Heart left ventricle (tissue), 13 donors: ENCODE measurements around the gene ZNF662.
"Not testable (repeated sequence)": the region's sequence is repeated elsewhere in the genome, so short reads cannot be mapped to it uniquely, and the experiment has no call there.

Experiments
- CTCF ChIP-seq, 12 donors: fragments of 200-600 bp; sonication (generic) in 4 of 12; IDR thresholded peaks; one replicate each; pipeline versions ENCODE4 v1.5.0 to v1.8.0; 2018 to 2022; ENCODE audit warnings: antibody characterized with exemption in 12 of 12, mild to moderate bottlenecking in 5 of 12
- POLR2A ChIP-seq, 2 donors: fragments of 450-650 bp; IDR thresholded peaks; one replicate each; pipeline ENCODE4 v1.6.1; 2017; ENCODE audit warnings: antibody characterized with exemption in 2 of 2, mild to moderate bottlenecking in 2 of 2, moderate library complexity in 2 of 2
- donor health status: ischemic (EF 13 %, LVEDD 7.1; RV severe dilation, severe dysfunction).
- donor health status: DM: no; HTN: yes; CAD: no.
- donor health status: DM: no; HTN: no; CAD: no.
- donor health status: ischemic (EF 25% LVEDD 6.9; RV normal size, moderate dysfunction).
- donor health status: ischemic (EF 25% LVEDD 5.7; RV mildly dilated, moderate dysfunction).
- donor health status: ischemic (EF 35%, LVEDD 5.7; RV mildly dilated, moderate dysfunction).
- donor health status: nonischemic (EF 11% LVEDD 7.7; RV severe dilation, severe dysfunction).
- donor health status: DM: yes; HTN: yes; CAD: no.
- donor health status: PGD.
- donor health status: ischemic (EF 29% LVEDD 5.4; RV normal size, mild dysfunction).
- donor health status: nonischemic (EF 23%, LVEDD 6.1; RV moderate dilation, normal function).

DNA sequence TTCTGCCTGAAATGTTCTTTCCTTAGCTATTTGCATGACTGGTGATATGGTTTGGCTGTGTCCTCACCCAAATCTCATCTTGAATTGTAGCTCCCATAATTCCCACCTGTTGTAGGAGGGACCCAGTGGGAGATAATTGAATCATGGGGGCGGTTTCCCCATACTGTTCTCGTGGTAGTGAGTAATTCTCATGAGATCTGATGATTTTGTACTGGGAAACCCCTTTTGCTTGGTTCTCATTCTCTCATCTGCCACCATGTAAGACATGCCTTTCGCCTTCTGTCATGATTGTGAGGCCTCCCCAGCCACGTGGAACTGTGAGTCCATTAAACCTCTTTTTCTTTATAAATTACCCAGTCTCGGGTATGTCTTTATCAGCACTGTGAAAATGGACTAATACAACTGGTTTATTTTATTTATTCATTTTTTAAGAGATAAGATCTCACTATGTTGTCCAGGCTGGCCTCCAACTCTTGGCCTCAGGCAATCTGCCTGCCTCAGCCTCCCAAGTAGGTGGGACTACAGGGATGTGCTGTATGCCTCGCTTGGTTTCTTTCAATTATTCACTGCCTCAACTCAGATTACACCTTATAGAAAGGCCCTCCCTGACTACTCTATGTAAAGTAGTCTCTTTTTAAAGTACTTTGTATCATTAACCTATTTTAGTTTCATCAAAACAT, 22.6 kb upstream of the ZNF662 start:
- not testable (repeated sequence) for TF ChIP-seq CTCF, POLR2A (IDR thresholded peaks at IDR 0.05)
